Measurements from ENCODE around the gene NFASC. TPM values are rescaled to one million over a fixed set of nuclear protein-coding genes. Genes with fewer than 3 reads are reported as not detected.

Gene NFASC
- total RNA-seq, 1 donor from 2014 or later, result 6.9 TPM

- H3K4me3 Mint-ChIP-seq (ENCODE audit: low read depth), result no peak overlapping the region
- no peaks in the 10 kb centered on the region for H3K36me3 Mint-ChIP-seq (ENCODE audit: insufficient read depth)
- no peak for DNase-seq (ENCODE audit: low spot score, unreplicated experiment)
- no peak overlapping the region for H3K27ac Mint-ChIP-seq
- H3K4me1 Mint-ChIP-seq (ENCODE audit: low read depth), result no peaks in the 10 kb centered on the region
- H3K9me3 Mint-ChIP-seq (ENCODE audit: low read depth), result no peaks in the 10 kb centered on the region
- H3K27me3 Mint-ChIP-seq, result peaks cover 8% of the 10 kb centered on the region
- no peak for TF ChIP-seq CTCF (IDR thresholded peaks at IDR 0.05; ENCODE audit: unreplicated experiment)
Observed at GRCh38 chr1:204874274-204874673, 3.6 kb downstream of the NFASC start.

DNA sequence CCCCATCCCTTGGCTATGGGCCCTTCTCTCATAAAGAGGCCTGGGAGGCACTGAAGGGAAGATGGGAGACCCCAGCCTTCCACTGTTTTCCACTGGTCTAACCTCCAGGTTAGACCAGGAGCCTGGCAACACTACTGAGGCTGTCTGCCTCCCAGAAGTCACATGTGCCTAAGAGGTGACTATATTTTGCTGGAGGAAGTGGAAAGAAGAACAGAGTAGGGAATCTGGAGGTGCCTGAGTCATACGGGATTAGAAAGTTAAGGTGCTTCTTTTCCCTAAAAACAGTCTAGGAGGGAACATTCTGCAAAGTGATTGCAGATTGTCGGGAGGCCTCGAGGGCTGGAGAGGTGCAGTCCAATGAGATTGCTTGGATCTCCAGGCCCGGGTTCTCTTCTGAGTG lies 4.6 kb downstream of the NFASC start:
- no peaks in the 10 kb centered on the region for H3K4me1 Mint-ChIP-seq (ENCODE audit: low read depth)
- no peaks in the 10 kb centered on the region for H3K9me3 Mint-ChIP-seq (ENCODE audit: low read depth)
- H3K27me3 Mint-ChIP-seq, result peaks cover 8% of the 10 kb centered on the region
- H3K4me3 Mint-ChIP-seq (ENCODE audit: low read depth), result no peak overlapping the region
- no peak for TF ChIP-seq CTCF (IDR thresholded peaks at IDR 0.05; ENCODE audit: unreplicated experiment)
- no peaks in the 10 kb centered on the region for H3K36me3 Mint-ChIP-seq (ENCODE audit: insufficient read depth)
- DNase-seq (ENCODE audit: low spot score, unreplicated experiment), result no peak
- no peak overlapping the region for H3K27ac Mint-ChIP-seq

GRCh38 chr1:204878621-204879234 lies 8.1 kb downstream of the NFASC start:
- Mint-ChIP-seq H3K9me3 (ENCODE audit: low read depth) (no peaks in the 10 kb centered on the region), H3K27me3 (no peaks in the 10 kb centered on the region), H3K4me3 (ENCODE audit: low read depth) (no peak overlapping the region), H3K36me3 (ENCODE audit: insufficient read depth) (no peaks in the 10 kb centered on the region), H3K4me1 (ENCODE audit: low read depth) (peaks cover 6% of the 10 kb centered on the region), H3K27ac (no peak overlapping the region)
- no peak for DNase-seq (ENCODE audit: low spot score, unreplicated experiment)
- TF ChIP-seq CTCF (IDR thresholded peaks at IDR 0.05; ENCODE audit: unreplicated experiment), result no peak

DNA sequence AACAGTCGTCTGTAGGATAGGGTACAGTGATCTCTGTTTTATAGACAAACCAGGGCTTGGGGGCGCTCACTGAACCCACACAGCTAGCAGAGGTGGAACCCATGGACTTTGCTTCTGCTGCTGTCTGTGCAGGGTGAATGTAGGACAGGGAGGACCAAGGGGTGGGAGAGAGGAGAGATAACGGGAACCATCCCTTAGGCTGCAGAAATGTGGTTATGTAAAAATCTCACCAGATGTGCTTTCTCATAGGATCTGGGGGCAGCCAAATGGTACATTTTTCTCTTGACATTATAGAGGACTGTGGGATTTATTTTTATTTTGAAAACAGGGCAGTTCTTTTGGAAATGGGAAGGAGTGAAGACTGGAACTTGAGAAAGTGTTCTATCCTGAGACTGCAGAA lies 8.7 kb downstream of the NFASC start:
- no peak overlapping the region for H3K27ac Mint-ChIP-seq
- H3K27me3 Mint-ChIP-seq, result no peaks in the 10 kb centered on the region

GRCh38 chr1:204880906-204881305 lies 10.2 kb downstream of the NFASC start:
- Mint-ChIP-seq H3K9me3 (ENCODE audit: low read depth) (no peaks in the 10 kb centered on the region), H3K36me3 (ENCODE audit: insufficient read depth) (no peaks in the 10 kb centered on the region), H3K27me3 (peaks cover 3% of the 10 kb centered on the region), H3K4me3 (ENCODE audit: low read depth) (no peak overlapping the region), H3K27ac (no peak overlapping the region), H3K4me1 (ENCODE audit: low read depth) (peaks cover 6% of the 10 kb centered on the region)
- DNase-seq (ENCODE audit: low spot score, unreplicated experiment), result no peak
- TF ChIP-seq CTCF (IDR thresholded peaks at IDR 0.05; ENCODE audit: unreplicated experiment), result no peak

More for the DNA sequence above, 8.7 kb downstream of the NFASC start:
- no peak for DNase-seq (ENCODE audit: low spot score, unreplicated experiment)
- no peak for TF ChIP-seq CTCF (IDR thresholded peaks at IDR 0.05; ENCODE audit: unreplicated experiment)
- no peaks in the 10 kb centered on the region for H3K36me3 Mint-ChIP-seq (ENCODE audit: insufficient read depth)
- no peak overlapping the region for H3K4me3 Mint-ChIP-seq (ENCODE audit: low read depth)
- peaks cover 6% of the 10 kb centered on the region for H3K4me1 Mint-ChIP-seq (ENCODE audit: low read depth)
- H3K9me3 Mint-ChIP-seq (ENCODE audit: low read depth), result no peaks in the 10 kb centered on the region
